Measurements from ENCODE around the gene DAND5. TPM values are rescaled to one million over a fixed set of nuclear protein-coding genes. Genes with fewer than 3 reads are reported as not detected.

Gene DAND5
- total and polyA plus RNA-seq, 9 of the 15 experiments (the other 6 are each of a cell fraction or from before 2014, with no cell fraction given), result 0.22 to 0.83 (median 0.60) TPM

DNA sequence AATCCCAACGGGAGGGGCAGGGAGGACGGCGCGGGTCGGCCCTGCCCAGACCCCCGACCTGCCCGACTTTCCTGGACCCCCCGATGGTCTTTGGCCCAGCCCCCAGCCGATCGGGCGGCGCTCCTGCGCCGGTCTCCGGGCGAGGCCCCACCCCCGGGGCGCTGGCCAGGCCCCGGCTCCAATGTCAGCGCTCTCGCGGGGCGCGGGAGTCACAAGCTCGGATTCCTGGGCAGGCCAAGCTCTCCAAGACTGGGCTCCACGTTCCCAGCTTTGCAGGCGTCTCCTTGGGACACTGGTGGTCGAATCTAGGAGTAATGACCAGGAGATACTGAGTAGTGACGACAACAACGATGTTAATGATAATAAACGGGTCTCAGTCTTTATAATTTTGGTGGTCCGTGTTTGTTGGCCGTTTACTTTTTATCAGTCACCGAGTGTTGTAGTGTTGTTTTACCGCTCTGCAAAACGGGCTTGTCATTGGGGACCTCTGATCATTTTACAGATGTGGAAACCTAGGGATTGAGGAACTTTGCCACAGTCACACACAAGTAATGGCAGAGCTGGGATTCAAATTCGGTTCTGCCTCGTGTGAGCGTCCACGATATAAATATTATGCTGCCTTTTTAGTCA lies 23.2 kb upstream of the DAND5 start (continued):
- TF ChIP-seq MTA1 (IDR thresholded peaks at IDR 0.05; ENCODE audit: borderline replicate concordance) (peak; percentile 14; the same call in 1 of the 2 replicates), HMGXB4 (CRISPR knock-in tag; IDR thresholded peaks at IDR 0.05) (0 out of 2 replicates have a peak, but pooled peaks have one; percentile 33), RBM22 (IDR thresholded peaks at IDR 0.05; ENCODE audit: low read depth, low read length, poor library complexity, severe bottlenecking) (peak; percentile 84), ZNF445 (CRISPR knock-in tag; IDR thresholded peaks at IDR 0.05; ENCODE audit: low read depth) (no peak), ZFX (CRISPR knock-in tag; IDR thresholded peaks at IDR 0.05) (peak; percentile 52), TRIM25 (IDR thresholded peaks at IDR 0.05; ENCODE audit: borderline replicate concordance) (no peak), ARHGAP35 (IDR thresholded peaks at IDR 0.05; ENCODE audit: partially characterized antibody) (no peak), NBN (IDR thresholded peaks at IDR 0.05; ENCODE audit: low read depth) (no peak), ZNF197 (CRISPR knock-in tag; IDR thresholded peaks at IDR 0.05; ENCODE audit: low read depth) (no peak), ZNF655 (CRISPR knock-in tag; IDR thresholded peaks at IDR 0.05) (no peak), ZKSCAN1 (IDR thresholded peaks at IDR 0.05; ENCODE audit: low read depth, low read length) (no peak), CHD2 (IDR thresholded peaks at IDR 0.05; ENCODE audit: low read depth, low read length) (peak; percentile 92), CBX1 (IDR thresholded peaks at IDR 0.05; ENCODE audit: low read depth) (0 out of 2 replicates have a peak, but pooled peaks have one; percentile 9), EZH2 (IDR thresholded peaks at IDR 0.05; ENCODE audit: borderline replicate concordance, low read depth, low read length) (no peak), BCOR (IDR thresholded peaks at IDR 0.05) (peak; percentile 53; the same call in 1 of the 2 replicates), ZNF175 (CRISPR knock-in tag; IDR thresholded peaks at IDR 0.05; ENCODE audit: low read depth) (no peak), ZNF12 (CRISPR knock-in tag; IDR thresholded peaks at IDR 0.05) (0 out of 2 replicates have a peak, but pooled peaks have one; percentile 29), FUS (optimal IDR thresholded peaks at IDR 0.05; ENCODE audit: low read depth, low read length) (peak; percentile 39)
- TF ChIP-seq, protein P1, sequence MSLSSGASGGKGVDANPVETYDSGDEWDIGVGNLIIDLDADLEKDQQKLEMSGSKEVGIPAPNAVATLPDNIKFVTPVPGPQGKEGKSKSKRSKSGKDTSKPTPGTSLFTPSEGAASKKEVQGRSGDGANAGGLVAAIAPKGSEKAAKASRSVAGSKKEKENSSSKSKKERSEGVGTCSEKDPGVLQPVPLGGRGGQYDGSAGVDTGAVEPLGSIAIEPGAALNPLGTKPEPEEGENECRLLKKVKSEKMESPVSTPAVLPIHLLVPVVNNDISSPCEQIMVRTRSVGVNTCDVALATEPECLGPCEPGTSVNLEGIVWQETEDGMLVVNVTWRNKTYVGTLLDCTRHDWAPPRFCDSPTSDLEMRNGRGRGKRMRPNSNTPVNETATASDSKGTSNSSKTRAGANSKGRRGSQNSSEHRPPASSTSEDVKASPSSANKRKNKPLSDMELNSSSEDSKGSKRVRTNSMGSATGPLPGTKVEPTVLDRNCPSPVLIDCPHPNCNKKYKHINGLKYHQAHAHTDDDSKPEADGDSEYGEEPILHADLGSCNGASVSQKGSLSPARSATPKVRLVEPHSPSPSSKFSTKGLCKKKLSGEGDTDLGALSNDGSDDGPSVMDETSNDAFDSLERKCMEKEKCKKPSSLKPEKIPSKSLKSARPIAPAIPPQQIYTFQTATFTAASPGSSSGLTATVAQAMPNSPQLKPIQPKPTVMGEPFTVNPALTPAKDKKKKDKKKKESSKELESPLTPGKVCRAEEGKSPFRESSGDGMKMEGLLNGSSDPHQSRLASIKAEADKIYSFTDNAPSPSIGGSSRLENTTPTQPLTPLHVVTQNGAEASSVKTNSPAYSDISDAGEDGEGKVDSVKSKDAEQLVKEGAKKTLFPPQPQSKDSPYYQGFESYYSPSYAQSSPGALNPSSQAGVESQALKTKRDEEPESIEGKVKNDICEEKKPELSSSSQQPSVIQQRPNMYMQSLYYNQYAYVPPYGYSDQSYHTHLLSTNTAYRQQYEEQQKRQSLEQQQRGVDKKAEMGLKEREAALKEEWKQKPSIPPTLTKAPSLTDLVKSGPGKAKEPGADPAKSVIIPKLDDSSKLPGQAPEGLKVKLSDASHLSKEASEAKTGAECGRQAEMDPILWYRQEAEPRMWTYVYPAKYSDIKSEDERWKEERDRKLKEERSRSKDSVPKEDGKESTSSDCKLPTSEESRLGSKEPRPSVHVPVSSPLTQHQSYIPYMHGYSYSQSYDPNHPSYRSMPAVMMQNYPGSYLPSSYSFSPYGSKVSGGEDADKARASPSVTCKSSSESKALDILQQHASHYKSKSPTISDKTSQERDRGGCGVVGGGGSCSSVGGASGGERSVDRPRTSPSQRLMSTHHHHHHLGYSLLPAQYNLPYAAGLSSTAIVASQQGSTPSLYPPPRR (CRISPR knock-in tag; IDR thresholded peaks at IDR 0.05; ENCODE audit: borderline replicate concordance), result peak; percentile 74; the same call in 1 of the 2 replicates

Measured in K562 (cell line).